RWPE2 (cell line): ENCODE data around the gene VASN.

ENCODE experiments used
- ATAC-seq: fragments of 200-7000 bp; cut with Tn5 transposase; 3 replicates; pipeline ENCODE4 v1.9.1; 2021; ENCODE audit warnings: low read depth
- DNase-seq: peaks from one replicate; pipeline ENCODE4 v3.0.0-alpha.2; 2020; ENCODE audit warnings: low spot score
- H3K27ac ChIP-seq: fragments of 450-650 bp; 2 replicates; pipeline ENCODE4 v1.5.1; 2017; ENCODE audit warnings: mild to moderate bottlenecking; ENCODE audit not compliant: poor library complexity, severe bottlenecking
- H3K27me3 ChIP-seq: fragments of 250-450 bp; sonication (Bioruptor Pico); 2 replicates; pipeline ENCODE4 v1.5.1; 2021; ENCODE audit warnings: mild to moderate bottlenecking, moderate library complexity; ENCODE audit not compliant: insufficient read depth, poor library complexity, severe bottlenecking
- H3K36me3 ChIP-seq: fragments of 250-450 bp; sonication (Bioruptor Pico); 2 replicates; pipeline ENCODE4 v1.5.1; 2020; ENCODE audit warnings: low read depth, mild to moderate bottlenecking, moderate library complexity
- H3K4me1 ChIP-seq: fragments of 250-450 bp; sonication (Bioruptor Pico); 2 replicates; pipeline ENCODE4 v1.5.1; 2021; ENCODE audit warnings: mild to moderate bottlenecking, moderate library complexity; ENCODE audit not compliant: insufficient read depth, poor library complexity, severe bottlenecking
- H3K4me3 ChIP-seq: fragments of 250-450 bp; sonication (Bioruptor Pico); 2 replicates; pipeline ENCODE4 v1.5.1; 2021; ENCODE audit warnings: mild to moderate bottlenecking, moderate library complexity; ENCODE audit not compliant: severe bottlenecking
- H3K9me3 ChIP-seq: fragments of 250-450 bp; sonication (Bioruptor Pico); 2 replicates; pipeline ENCODE4 v1.5.1; 2021; ENCODE audit warnings: mild to moderate bottlenecking, moderate library complexity; ENCODE audit not compliant: severe bottlenecking
- TF ChIP-seq, protein P1 (sequence below): fragments of 450-650 bp; IDR thresholded peaks from one replicate; pipeline ENCODE4 v1.5.1; 2017; ENCODE audit warnings: mild to moderate bottlenecking, moderate library complexity; ENCODE audit not compliant: poor library complexity, severe bottlenecking

The VASN gene

DNA sequence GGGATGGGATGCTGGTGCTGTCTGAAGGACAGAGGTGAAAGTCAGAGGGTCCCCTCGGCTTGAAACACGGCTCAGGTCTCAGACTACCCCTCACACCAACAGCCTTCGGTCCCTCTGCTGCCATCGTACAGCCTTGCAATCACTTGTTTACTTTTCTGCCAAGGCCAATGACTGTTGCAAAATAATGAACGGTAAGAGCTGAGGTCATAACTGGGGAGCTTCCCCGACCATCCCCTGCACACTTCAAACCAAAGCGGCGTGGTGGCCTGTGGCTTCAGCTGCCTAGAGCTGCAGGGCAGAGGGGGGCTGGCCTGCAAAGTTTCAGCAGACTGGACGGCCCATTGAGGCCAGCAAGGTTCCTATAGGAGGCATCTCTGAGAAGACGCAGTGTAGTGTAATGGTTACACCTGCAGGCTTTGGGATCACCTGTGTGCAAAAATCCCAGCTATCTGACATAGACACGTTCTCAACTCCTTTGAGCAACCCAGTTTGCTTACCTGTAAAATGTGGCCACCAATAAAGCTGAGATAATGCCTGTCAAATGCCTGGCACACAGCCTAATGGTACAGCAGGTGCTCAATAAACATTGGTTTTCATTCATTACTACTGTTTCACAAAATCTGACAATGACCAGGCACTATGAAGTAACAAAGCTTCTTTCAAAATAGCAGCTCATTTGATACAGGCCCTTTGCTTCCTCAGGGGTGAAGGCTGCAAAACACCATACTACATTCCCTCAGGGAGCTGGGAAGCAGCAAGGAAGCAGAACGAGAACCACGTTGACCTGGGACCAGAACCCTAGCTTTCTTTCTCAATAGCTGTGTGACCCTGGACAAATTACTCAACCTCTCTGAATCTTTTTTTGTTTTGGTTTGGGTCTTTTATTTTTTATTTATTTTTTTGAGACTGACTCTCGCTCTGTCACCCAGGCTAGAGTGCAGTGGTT, 25.5 kb upstream of the VASN start:
- Histone ChIP-seq H3K36me3 (peaks cover 14% of the 10 kb centered on the region), H3K4me3 (no peak overlapping the region), H3K27me3 (no peaks in the 10 kb centered on the region), H3K9me3 (no peaks in the 10 kb centered on the region), H3K4me1 (peaks cover 4% of the 10 kb centered on the region), H3K27ac (peak overlapping the region; percentile 9)
- peak; percentile 13; the same call in 1 of the 3 replicates for ATAC-seq
- DNase-seq, result no peak
- TF ChIP-seq, protein P1, sequence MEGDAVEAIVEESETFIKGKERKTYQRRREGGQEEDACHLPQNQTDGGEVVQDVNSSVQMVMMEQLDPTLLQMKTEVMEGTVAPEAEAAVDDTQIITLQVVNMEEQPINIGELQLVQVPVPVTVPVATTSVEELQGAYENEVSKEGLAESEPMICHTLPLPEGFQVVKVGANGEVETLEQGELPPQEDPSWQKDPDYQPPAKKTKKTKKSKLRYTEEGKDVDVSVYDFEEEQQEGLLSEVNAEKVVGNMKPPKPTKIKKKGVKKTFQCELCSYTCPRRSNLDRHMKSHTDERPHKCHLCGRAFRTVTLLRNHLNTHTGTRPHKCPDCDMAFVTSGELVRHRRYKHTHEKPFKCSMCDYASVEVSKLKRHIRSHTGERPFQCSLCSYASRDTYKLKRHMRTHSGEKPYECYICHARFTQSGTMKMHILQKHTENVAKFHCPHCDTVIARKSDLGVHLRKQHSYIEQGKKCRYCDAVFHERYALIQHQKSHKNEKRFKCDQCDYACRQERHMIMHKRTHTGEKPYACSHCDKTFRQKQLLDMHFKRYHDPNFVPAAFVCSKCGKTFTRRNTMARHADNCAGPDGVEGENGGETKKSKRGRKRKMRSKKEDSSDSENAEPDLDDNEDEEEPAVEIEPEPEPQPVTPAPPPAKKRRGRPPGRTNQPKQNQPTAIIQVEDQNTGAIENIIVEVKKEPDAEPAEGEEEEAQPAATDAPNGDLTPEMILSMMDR, result no peak

GRCh38 chr16:4347010-4347409, 24.6 kb upstream of the VASN start:
- TF ChIP-seq, protein P1, result no peak
- H3K4me3 ChIP-seq, result no peak overlapping the region

DNA sequence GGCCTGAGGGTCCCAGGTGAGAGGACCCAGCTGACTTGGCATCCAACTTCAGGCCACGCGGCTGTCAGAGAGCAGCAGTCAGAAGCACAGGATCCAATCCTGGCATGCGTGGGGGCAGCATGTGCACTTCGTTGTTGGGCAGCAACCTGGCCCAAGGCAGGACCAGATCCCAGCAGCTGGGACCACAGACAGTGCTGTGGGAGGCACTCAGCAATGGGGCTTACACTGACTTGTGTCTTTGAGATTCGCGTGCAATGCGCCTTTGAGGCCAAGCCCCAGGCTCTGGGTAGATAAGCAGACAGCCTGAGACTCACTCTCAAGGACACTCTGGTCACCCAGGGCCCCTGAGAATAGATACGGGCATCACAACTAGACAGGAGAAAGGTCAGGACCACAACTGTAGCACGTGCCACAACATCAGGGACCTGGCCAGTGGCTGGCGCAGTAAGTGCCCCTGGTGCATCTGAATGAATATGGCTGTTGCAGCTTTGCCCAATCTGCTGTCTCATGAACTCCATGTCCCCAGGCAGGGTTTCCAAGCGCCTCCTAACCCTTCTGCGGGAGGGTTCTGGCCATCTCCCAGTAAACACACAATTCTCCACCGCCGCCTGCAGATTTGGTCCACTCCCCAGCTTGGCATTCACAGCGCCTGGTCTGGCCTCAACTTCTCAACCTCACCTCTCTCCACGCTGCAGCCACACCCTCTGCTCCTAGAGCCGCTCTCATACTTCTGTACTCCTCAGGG, 23.7 kb upstream of the VASN start:
- ATAC-seq (no peak), DNase-seq (peak; percentile 47)
- Histone ChIP-seq H3K9me3 (no peaks in the 10 kb centered on the region), H3K27me3 (no peaks in the 10 kb centered on the region), H3K36me3 (peaks cover 10% of the 10 kb centered on the region), H3K27ac (no peak overlapping the region), H3K4me1 (peaks cover 11% of the 10 kb centered on the region), H3K4me3 (no peak overlapping the region)
- TF ChIP-seq, protein P1, result no peak

More at GRCh38 chr16:4347010-4347409, 24.6 kb upstream of the VASN start:
- peaks cover 11% of the 10 kb centered on the region for H3K4me1 ChIP-seq
- H3K36me3 ChIP-seq, result peaks cover 10% of the 10 kb centered on the region
- no peaks in the 10 kb centered on the region for H3K9me3 ChIP-seq
- H3K27me3 ChIP-seq, result no peaks in the 10 kb centered on the region
- no peak overlapping the region for H3K27ac ChIP-seq
- DNase-seq, result no peak
- ATAC-seq, result no peak

DNA sequence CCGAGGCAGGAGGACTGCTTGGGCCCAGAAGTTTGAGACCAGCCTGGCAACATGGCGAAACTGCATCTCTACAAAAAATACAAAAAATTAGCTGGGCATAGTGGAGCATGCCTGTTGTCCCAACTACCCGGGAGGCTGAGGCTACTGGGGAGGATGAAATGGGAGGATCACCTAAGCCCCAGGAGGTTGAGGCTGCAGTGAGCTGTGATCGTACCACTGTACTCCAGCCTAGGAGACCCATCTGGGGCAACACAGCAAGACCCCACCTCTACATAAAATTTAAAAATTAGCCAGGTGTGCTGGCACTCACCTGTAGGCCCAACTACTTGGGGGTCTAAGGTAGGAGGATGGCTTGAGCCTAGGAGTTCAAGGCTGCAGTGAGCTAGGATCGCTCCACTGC, 22.3 kb upstream of the VASN start:
- no peak for ATAC-seq
- Histone ChIP-seq H3K4me1 (peaks cover 11% of the 10 kb centered on the region), H3K36me3 (peaks cover 10% of the 10 kb centered on the region), H3K9me3 (no peaks in the 10 kb centered on the region), H3K27me3 (no peaks in the 10 kb centered on the region), H3K4me3 (no peak overlapping the region), H3K27ac (no peak overlapping the region)
- DNase-seq, result no peak
- TF ChIP-seq, protein P1, result no peak
